Ascending aorta (tissue), 2 donors: Measurements from ENCODE around the gene TBC1D1. TPM values are rescaled to one million over a fixed set of nuclear protein-coding genes. Genes with fewer than 3 reads are reported as not detected.

Experiments
- DNase-seq, 2 donors: peaks; one replicate each; pipeline ENCODE4 v3.0.0-alpha.2; 2019; ENCODE audit warnings: low spot score in 2 of 2
- H3K27ac ChIP-seq, 2 donors: fragments of 200-600 bp; sonication (generic); one replicate each; pipeline ENCODE4 v1.5.1; 2016 to 2017; ENCODE audit warnings: mild to moderate bottlenecking in 1 of 2
- H3K27me3 ChIP-seq: fragments of 200-600 bp; sonication (generic); one replicate; pipeline ENCODE4 v1.5.1; 2017
- H3K36me3 ChIP-seq, 2 donors: fragments of 200-600 bp; sonication (generic); one replicate each; pipeline ENCODE4 v1.5.1; 2016
- H3K4me1 ChIP-seq, 2 donors: fragments of 200-600 bp; sonication (generic); one replicate each; pipeline ENCODE4 v1.5.1; 2016 to 2017; ENCODE audit warnings: mild to moderate bottlenecking in 1 of 2
- H3K4me3 ChIP-seq, 2 donors: fragments of 200-600 bp; sonication (generic); one replicate each; pipeline ENCODE4 v1.5.1; 2016 to 2017; ENCODE audit warnings: mild to moderate bottlenecking in 1 of 2
- H3K9me3 ChIP-seq, 2 donors: fragments of 200-600 bp; sonication (generic); one replicate each; pipeline ENCODE4 v1.5.1; 2016
- intact Hi-C: fragments of 100-400 bp; cut with DNase I; formaldehyde crosslinking; loops from one replicate; pipeline ENCODE4 v1.15.1; 2023
- total RNA-seq: library from RNA; depleted of rRNA; stranded (reverse); fragments of >200 nt; gene quantifications from one replicate; pipeline ENCODE4 v1.1.0, GENCODE V29; 2016
- TF ChIP-seq, protein P1 (sequence below), 3 experiments: fragments of 200-600 bp in 2 of 3; fragments of 450-650 bp in 1 of 3; sonication (generic) in 2 of 3; IDR thresholded peaks; one replicate each; pipeline ENCODE4 v1.5.1; 2016 to 2019; ENCODE audit warnings: antibody characterized with exemption in 3 of 3, mild to moderate bottlenecking in 1 of 3, moderate library complexity in 1 of 3

TBC1D1 gene
- total RNA-seq, 1 donor from 2014 or later = 132 TPM

DNA sequence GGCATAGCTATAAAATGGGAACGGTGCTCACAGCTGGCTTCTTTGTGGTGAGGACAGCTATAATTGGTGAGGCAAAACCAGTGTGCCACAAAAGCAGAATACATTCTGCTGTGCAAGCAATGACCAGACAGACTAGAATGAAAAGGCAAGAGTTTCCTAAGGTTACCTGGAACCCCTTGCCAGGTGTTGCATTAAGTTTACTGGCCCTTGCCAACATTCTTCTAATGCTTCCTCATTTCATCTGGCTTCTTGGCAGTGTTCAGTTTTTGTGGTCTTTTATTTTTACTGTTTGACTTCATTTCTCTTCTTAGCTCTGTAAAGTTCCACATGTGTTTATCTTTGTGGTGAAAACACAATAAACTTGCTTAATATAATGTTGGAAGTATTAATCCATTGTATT is 200.8 kb downstream of the TBC1D1 start:
- peaks cover 21 to 36% of the 10 kb centered on the region in 2 donors for H3K36me3 ChIP-seq
- H3K4me1 ChIP-seq = no peaks in the 10 kb centered on the region
- H3K27ac ChIP-seq = no peak overlapping the region
- TF ChIP-seq, protein P1, sequence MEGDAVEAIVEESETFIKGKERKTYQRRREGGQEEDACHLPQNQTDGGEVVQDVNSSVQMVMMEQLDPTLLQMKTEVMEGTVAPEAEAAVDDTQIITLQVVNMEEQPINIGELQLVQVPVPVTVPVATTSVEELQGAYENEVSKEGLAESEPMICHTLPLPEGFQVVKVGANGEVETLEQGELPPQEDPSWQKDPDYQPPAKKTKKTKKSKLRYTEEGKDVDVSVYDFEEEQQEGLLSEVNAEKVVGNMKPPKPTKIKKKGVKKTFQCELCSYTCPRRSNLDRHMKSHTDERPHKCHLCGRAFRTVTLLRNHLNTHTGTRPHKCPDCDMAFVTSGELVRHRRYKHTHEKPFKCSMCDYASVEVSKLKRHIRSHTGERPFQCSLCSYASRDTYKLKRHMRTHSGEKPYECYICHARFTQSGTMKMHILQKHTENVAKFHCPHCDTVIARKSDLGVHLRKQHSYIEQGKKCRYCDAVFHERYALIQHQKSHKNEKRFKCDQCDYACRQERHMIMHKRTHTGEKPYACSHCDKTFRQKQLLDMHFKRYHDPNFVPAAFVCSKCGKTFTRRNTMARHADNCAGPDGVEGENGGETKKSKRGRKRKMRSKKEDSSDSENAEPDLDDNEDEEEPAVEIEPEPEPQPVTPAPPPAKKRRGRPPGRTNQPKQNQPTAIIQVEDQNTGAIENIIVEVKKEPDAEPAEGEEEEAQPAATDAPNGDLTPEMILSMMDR (IDR thresholded peaks at IDR 0.05) = no peak
- H3K4me3 ChIP-seq = no peak overlapping the region
- no peak for DNase-seq
- H3K9me3 ChIP-seq = no peaks in the 10 kb centered on the region
- intact Hi-C loops = no loop called here
- H3K27me3 ChIP-seq = no peaks in the 10 kb centered on the region

GRCh38 chr4:38092701-38093100 is 201.8 kb downstream of the TBC1D1 start:
- H3K27ac ChIP-seq = no peak overlapping the region
- intact Hi-C loops = no loop called here
- no peak for DNase-seq
- H3K4me1 ChIP-seq = no peaks in the 10 kb centered on the region
- H3K27me3 ChIP-seq = no peaks in the 10 kb centered on the region
- H3K4me3 ChIP-seq = no peak overlapping the region
- TF ChIP-seq, protein P1 (IDR thresholded peaks at IDR 0.05) = no peak
- peaks cover 21 to 39% of the 10 kb centered on the region in 2 donors for H3K36me3 ChIP-seq
- H3K9me3 ChIP-seq = no peaks in the 10 kb centered on the region

GRCh38 chr4:38094419-38094818 is 203.5 kb downstream of the TBC1D1 start:
- Histone ChIP-seq H3K4me1 (peaks cover 0 to 5% of the 10 kb centered on the region in 2 donors), H3K27ac (no peak overlapping the region), H3K9me3 (no peaks in the 10 kb centered on the region), H3K27me3 (no peaks in the 10 kb centered on the region), H3K36me3 (peaks cover 17 to 45% of the 10 kb centered on the region in 2 donors), H3K4me3 (no peak overlapping the region)
- DNase-seq = no peak
- intact Hi-C loops = no loop called here
- TF ChIP-seq, protein P1 (IDR thresholded peaks at IDR 0.05) = no peak

GRCh38 chr4:38095691-38096090 is 204.8 kb downstream of the TBC1D1 start:
- DNase-seq = no peak
- intact Hi-C loops = loop anchor here (5.0 kb wide), 1 partner anchor 37 kb away; no protein-coding TSS in a partner anchor
- H3K36me3 ChIP-seq = peaks cover 7 to 41% of the 10 kb centered on the region in 2 donors

GRCh38 chr4:38097818-38098217 is 206.9 kb downstream of the TBC1D1 start:
- DNase-seq = no peak
- Histone ChIP-seq H3K4me3 (no peak overlapping the region), H3K4me1 (peaks cover 3 to 14% of the 10 kb centered on the region in 2 donors), H3K36me3 (peaks cover 4 to 39% of the 10 kb centered on the region in 2 donors), H3K27me3 (no peaks in the 10 kb centered on the region), H3K27ac (no peak overlapping the region), H3K9me3 (no peaks in the 10 kb centered on the region)
- TF ChIP-seq, protein P1 (IDR thresholded peaks at IDR 0.05) = no peak
- intact Hi-C loops = loop anchor here (5.0 kb wide), 1 partner anchor 34 kb away; no protein-coding TSS in a partner anchor

More at GRCh38 chr4:38095691-38096090, 204.8 kb downstream of the TBC1D1 start:
- peaks cover 3 to 14% of the 10 kb centered on the region in 2 donors for H3K4me1 ChIP-seq
- no peaks in the 10 kb centered on the region for H3K9me3 ChIP-seq
- TF ChIP-seq, protein P1 (IDR thresholded peaks at IDR 0.05) = no peak
- H3K4me3 ChIP-seq = no peak overlapping the region
- no peaks in the 10 kb centered on the region for H3K27me3 ChIP-seq
- no peak overlapping the region for H3K27ac ChIP-seq
